HUES6 (cell line): ENCODE measurements around the gene KRTAP5-3.

Experiments used
- H3K27ac ChIP-seq: 2 replicates; pipeline ENCODE4 v1.7.0; 2013; ENCODE audit warnings: low read depth, mild to moderate bottlenecking, low read length, inconsistent platforms
- H3K27me3 ChIP-seq: 2 replicates; pipeline ENCODE4 v1.6.1; 2013; ENCODE audit warnings: low read length; ENCODE audit not compliant: control insufficient read depth, insufficient read depth
- H3K36me3 ChIP-seq: 2 replicates; pipeline ENCODE4 v1.6.1; 2013; ENCODE audit warnings: low read length; ENCODE audit not compliant: control insufficient read depth, insufficient read depth
- H3K4me1 ChIP-seq: 2 replicates; pipeline ENCODE4 v1.6.1; 2013; ENCODE audit warnings: low read length; ENCODE audit not compliant: control insufficient read depth, insufficient read depth
- H3K4me3 ChIP-seq: 2 replicates; pipeline ENCODE4 v1.5.1; 2013; ENCODE audit warnings: low read depth, low read length
- H3K9ac ChIP-seq: one replicate; pipeline ENCODE4 v1.6.1; 2013; ENCODE audit warnings: mild to moderate bottlenecking, low read length
- H3K9me3 ChIP-seq: 2 replicates; pipeline ENCODE4 v1.6.1; 2013; ENCODE audit warnings: low read depth, low read length; ENCODE audit not compliant: control insufficient read depth, insufficient read depth

The KRTAP5-3 gene

DNA sequence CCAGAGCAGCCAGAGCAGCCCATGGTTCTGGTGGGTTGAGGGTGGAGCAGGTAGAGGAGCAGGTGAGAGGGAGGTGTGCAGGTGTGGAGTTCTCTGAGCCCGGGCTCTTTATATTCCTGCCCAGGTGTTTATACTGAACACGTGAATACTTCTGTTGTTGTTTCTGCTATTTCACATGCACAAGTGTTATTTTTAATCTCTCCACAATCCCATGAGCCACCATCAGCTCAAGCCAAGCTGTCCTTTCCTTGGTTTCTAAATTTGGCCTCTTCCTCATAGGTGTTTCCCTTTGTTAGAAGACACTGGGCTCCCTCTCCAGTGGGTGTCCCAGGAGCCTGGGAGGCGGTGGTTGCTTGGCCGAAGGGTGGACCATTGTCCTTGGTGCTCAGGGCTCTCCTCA is at the start of gene KRTAP5-3:
Gene KRTAP5-3, minus strand, starts transcription at position 101 of the 400 bp plus-strand sequence. Its CDS starts 78 bp downstream, at position 23.
- Histone ChIP-seq H3K27ac (no peak within 1 kb of the TSS), H3K9ac (no peak within 1 kb of the TSS), H3K4me1 (peaks cover 10% of the 10 kb centered on the region; the same call in 1 of the 2 replicates), H3K4me3 (no peak within 1 kb of the TSS), H3K9me3 (peaks cover 8% of the 10 kb centered on the region), H3K36me3 (no peaks in the 10 kb centered on the region), H3K27me3 (peaks cover 19% of the 10 kb centered on the region)

GRCh38 chr11:1656670-1657069 is 48.4 kb upstream of the KRTAP5-3 start:
- Histone ChIP-seq H3K9me3 (no peaks in the 10 kb centered on the region), H3K4me1 (peaks cover 13% of the 10 kb centered on the region; the same call in 1 of the 2 replicates), H3K27me3 (peaks cover 12% of the 10 kb centered on the region), H3K4me3 (no peak overlapping the region), H3K36me3 (no peaks in the 10 kb centered on the region), H3K27ac (no peak overlapping the region), H3K9ac (no peak overlapping the region)

- Histone ChIP-seq H3K36me3 (no peaks in the 10 kb centered on the region), H3K9me3 (no peaks in the 10 kb centered on the region), H3K9ac (no peak overlapping the region), H3K4me3 (no peak overlapping the region), H3K27me3 (peaks cover 14% of the 10 kb centered on the region), H3K27ac (no peak overlapping the region), H3K4me1 (peaks cover 13% of the 10 kb centered on the region; the same call in 1 of the 2 replicates)
Observed at GRCh38 chr11:1656061-1656441, 47.8 kb upstream of the KRTAP5-3 start.

DNA sequence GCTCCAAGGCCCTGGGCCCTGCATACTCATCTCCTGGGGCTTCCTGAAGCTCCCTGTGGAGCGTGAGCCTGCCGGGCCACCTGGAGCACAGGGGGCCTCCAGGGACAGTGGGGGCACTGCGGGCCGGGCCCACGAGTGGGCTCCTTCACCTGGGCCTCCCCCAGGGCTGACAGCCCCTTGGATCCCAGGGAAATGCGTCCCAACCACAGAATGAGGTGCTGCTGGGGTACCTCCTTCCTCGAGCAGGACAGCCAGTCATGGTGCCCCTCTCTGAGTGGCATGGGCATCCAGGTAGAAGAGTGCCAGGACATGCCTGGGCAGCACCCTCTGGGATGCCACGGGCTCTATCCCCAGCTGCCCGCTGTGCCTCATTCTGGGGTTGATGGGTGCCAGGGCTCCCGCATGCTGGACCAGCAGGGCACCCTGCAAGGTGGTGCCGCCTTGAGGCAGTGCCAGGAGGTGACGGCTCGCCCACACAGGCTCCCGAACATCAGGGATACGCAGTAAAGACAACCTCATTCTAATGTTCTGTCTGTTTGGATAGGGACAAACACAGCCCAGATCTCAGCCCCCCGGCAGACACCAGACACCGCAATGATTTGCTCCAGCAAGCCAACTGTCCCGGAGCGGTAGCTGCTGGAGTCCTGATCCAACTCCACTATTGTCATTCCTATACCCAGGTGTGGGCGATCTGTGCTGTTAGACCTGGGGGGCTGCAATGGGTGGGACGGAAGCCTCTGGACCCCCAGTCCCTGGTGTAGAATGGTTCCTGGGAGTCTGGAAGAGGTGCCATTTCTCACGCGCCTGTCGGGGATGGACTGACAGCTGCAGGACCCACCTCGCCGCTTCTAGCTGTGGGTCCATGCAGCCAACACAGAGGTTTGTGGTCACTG is 47.2 kb upstream of the KRTAP5-3 start:
- peaks cover 13% of the 10 kb centered on the region; the same call in 1 of the 2 replicates for H3K4me1 ChIP-seq
- peaks cover 18% of the 10 kb centered on the region for H3K27me3 ChIP-seq
- H3K4me3 ChIP-seq = no peak overlapping the region
- no peaks in the 10 kb centered on the region for H3K36me3 ChIP-seq
- H3K27ac ChIP-seq = no peak overlapping the region; the same call in 1 of the 2 replicates
- no peaks in the 10 kb centered on the region for H3K9me3 ChIP-seq
- H3K9ac ChIP-seq = no peak overlapping the region

DNA sequence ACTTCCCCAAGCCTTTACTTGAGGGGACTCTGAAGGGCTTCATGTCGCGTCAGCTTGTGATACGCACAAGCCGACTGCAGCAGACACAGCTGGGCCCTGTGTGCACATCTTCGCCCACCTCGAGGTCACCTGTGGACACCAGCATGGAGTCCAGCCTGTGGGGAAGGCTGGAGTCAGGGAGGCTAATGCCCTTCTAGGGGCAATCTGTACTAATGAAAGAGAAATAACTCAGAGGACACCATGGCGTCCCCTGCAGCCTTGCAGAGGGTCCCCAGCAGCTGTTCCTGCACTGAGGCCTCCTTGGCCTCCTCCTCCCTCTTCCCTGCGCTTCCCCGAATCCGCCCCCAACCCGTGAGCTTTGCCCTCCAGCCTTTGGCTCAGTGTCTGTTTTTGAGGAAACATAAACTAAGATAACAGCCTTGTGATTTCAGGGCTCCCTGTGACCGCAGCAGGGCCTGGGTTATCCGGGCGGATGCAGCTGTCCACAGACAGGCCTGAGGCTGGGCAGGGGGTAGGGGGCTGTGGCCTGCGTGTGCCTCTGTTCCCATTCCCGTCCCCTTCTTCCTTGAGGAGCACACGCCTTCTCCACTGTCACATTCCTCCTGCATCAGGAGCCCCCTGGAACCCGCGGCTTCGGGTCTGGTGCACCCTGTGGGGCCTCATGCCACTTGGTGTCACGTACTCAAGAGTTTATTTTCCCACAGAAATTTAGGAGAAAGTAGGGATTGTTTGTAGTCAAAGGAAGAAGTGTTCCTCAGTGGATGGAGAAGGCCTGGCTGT is 46.3 kb upstream of the KRTAP5-3 start:
- Histone ChIP-seq H3K9ac (no peak overlapping the region), H3K9me3 (no peaks in the 10 kb centered on the region), H3K27ac (no peak overlapping the region), H3K36me3 (no peaks in the 10 kb centered on the region), H3K27me3 (peaks cover 18% of the 10 kb centered on the region), H3K4me3 (no peak overlapping the region), H3K4me1 (peaks cover 13% of the 10 kb centered on the region; the same call in 1 of the 2 replicates)

- Histone ChIP-seq H3K4me3 (no peak overlapping the region), H3K27ac (no peak overlapping the region), H3K9ac (no peak overlapping the region), H3K4me1 (peaks cover 13% of the 10 kb centered on the region; the same call in 1 of the 2 replicates), H3K27me3 (peaks cover 18% of the 10 kb centered on the region), H3K36me3 (no peaks in the 10 kb centered on the region), H3K9me3 (no peaks in the 10 kb centered on the region)
Observed at GRCh38 chr11:1653541-1654387, 45.5 kb upstream of the KRTAP5-3 start.

GRCh38 chr11:1652771-1653540 is 44.7 kb upstream of the KRTAP5-3 start:
- Histone ChIP-seq H3K27me3 (peaks cover 18% of the 10 kb centered on the region), H3K4me1 (peaks cover 13% of the 10 kb centered on the region; the same call in 1 of the 2 replicates), H3K4me3 (peak overlapping the region; percentile 49), H3K9ac (no peak overlapping the region), H3K27ac (no peak overlapping the region), H3K36me3 (no peaks in the 10 kb centered on the region), H3K9me3 (no peaks in the 10 kb centered on the region)

DNA sequence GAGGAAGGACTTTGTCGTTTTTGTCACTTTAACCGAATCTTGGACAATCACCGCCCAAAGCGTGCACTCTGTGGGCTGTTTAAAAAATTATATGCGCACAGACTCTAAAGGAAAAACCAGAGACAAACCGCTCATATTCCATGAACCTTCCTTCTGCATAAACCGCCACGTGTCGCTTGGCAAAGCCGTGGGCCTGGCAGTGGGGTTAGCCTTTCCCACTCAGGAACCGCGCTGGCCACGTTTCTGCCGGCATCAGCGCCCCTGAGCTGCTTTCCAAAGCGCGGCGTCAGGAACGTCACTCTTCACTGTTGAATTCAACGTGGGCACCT is 44.1 kb upstream of the KRTAP5-3 start:
- no peak overlapping the region for H3K4me3 ChIP-seq
- no peak overlapping the region for H3K9ac ChIP-seq
- H3K9me3 ChIP-seq = no peaks in the 10 kb centered on the region
- H3K36me3 ChIP-seq = no peaks in the 10 kb centered on the region
- peaks cover 18% of the 10 kb centered on the region for H3K27me3 ChIP-seq
- no peak overlapping the region for H3K27ac ChIP-seq
- peaks cover 13% of the 10 kb centered on the region; the same call in 1 of the 2 replicates for H3K4me1 ChIP-seq

- Histone ChIP-seq H3K4me1 (peaks cover 13% of the 10 kb centered on the region; the same call in 1 of the 2 replicates), H3K4me3 (no peak overlapping the region), H3K27me3 (peaks cover 18% of the 10 kb centered on the region), H3K9me3 (no peaks in the 10 kb centered on the region), H3K36me3 (no peaks in the 10 kb centered on the region), H3K27ac (no peak overlapping the region), H3K9ac (no peak overlapping the region)
Observed at GRCh38 chr11:1652026-1652425, 43.8 kb upstream of the KRTAP5-3 start.

- H3K4me3 ChIP-seq = no peak overlapping the region
Observed at GRCh38 chr11:1651411-1651980, 43.2 kb upstream of the KRTAP5-3 start.

More at GRCh38 chr11:1651411-1651980, 43.2 kb upstream of the KRTAP5-3 start:
- Histone ChIP-seq H3K27ac (no peak overlapping the region), H3K9me3 (no peaks in the 10 kb centered on the region), H3K9ac (no peak overlapping the region), H3K4me1 (peaks cover 13% of the 10 kb centered on the region; the same call in 1 of the 2 replicates), H3K36me3 (no peaks in the 10 kb centered on the region), H3K27me3 (peaks cover 18% of the 10 kb centered on the region)
